Kidney capillary endothelial cell (primary cell): ENCODE data around the gene SLC5A9.
"Not testable (repeated sequence)": the region's sequence is repeated elsewhere in the genome, so short reads cannot be mapped to it uniquely, and the experiment has no call there.

Experiments
- DNase-seq: peaks from one replicate; pipeline ENCODE4 v3.0.0-alpha.2; 2018; ENCODE audit warnings: low spot score

The SLC5A9 gene

GRCh38 chr1:48222501-48223242, at the start of gene SLC5A9:
SLC5A9 (plus strand) TSS chr1:48222716; CDS start chr1:48222737, 21 bp downstream.
- no peak for DNase-seq

DNA sequence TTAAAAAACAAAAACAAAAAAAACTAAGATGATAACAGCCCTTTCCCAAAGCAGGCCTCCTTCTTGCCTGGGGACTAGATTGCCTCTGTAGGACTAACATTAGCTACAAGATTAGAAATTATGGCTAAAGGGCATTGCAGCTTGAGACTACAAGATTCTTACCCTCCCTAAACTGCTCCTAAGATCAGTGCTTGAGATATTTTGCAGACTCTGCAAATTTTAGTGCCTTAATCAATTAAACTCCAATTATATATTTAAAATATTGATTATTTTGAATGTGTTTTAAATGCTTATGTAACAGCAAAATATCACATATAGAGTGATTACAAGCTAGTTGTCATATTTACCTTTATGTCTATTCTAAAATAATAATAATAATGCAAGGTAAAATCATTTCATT, 47.4 kb upstream of the SLC5A9 start:
- no peak for DNase-seq

GRCh38 chr1:48177257-48177656, 45.3 kb upstream of the SLC5A9 start:
- DNase-seq = no peak

GRCh38 chr1:48181669-48182367, 40.7 kb upstream of the SLC5A9 start:
- no peak for DNase-seq

DNA sequence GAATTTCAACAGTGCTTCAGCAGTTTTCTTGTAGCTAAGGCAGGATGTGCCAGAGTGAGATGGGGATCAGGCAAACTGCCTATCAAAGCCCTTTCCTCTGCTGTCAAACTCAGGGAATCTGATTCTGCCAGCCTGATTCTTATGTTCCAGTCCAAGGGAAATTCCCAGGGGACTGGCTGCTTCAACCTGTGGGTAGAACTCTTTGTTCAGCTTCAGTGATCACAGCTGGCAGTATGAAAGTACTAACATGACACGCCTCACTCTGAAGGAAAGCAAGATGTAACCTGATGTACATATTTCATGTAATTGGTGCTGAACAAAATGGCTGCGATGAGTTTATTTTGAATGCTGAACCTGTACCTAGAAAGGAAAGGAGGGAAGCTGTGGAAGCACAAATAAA, 40.1 kb upstream of the SLC5A9 start:
- DNase-seq = no peak

GRCh38 chr1:48186306-48186839, 36.1 kb upstream of the SLC5A9 start:
- no peak for DNase-seq

- DNase-seq = no peak
These were observed 34.5 kb upstream of the SLC5A9 start for GRCh38 chr1:48187969-48188563.

DNA sequence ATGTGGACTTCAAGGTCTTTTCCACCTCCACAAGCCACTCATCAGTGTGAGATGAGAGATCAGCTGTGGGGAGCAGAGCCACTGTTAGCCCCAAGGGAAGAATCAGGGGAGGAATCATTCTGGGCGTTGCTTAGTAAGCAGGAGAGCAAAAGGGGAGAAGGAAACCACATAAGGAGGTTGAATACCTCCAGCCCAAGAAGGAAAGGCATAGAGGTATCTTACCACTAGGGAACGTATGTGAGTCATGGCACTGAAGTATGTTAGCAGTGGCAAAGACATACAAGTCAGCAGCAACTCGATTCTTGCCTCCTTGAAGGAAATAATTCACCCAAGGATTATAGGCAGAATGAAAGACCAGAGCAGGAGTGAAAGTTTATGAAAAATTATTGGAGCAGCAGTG, 31.6 kb upstream of the SLC5A9 start:
- DNase-seq = no peak

DNA sequence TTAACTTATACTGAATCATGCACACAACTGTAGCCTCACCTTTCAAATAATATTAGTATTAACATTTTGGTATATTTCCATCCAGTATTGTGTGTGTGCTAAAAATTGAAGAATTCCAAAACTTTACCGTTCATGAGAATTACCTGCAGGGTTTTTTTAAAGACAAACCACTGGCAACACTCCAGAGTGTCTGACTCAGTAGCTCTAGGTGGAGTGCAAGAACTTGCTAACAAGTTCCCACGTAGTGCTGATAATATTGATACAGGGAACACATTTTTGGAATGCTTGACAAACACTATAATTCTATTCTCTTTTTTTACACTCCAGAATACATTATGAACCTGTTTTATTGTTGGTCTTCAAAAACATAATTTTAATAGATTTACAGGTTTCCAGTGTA, 27.7 kb upstream of the SLC5A9 start:
- DNase-seq = no peak

GRCh38 chr1:48196237-48196636, 26.3 kb upstream of the SLC5A9 start:
- DNase-seq = no peak

DNA sequence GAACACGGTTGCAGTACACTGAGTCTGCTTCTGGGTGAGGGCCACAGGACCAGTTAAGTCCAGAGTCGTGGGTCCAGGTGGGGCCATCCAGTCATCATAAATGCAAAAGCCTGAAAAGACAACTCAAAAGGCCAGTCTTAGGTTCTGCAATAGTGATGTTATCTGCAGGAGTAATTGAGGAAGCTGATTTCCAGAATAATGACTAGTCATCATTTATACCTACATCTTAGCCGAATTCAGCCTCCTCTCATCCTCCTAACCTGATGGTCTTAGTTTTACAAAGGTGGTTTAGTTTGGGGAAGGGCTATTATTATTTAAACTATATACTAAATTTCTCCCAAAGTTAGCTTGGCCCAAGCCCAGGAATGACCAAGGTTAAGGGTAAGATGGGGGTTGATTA, 23.5 kb upstream of the SLC5A9 start:
- DNase-seq = no peak

- DNase-seq = no peak
These were observed 22.2 kb upstream of the SLC5A9 start for GRCh38 chr1:48200166-48200900.

GRCh38 chr1:48202030-48202752, 20.3 kb upstream of the SLC5A9 start:
- peak; percentile 60 for DNase-seq

GRCh38 chr1:48203287-48203900, 19.1 kb upstream of the SLC5A9 start:
- peak; percentile 44 for DNase-seq

- no peak for DNase-seq
These were observed 17.0 kb upstream of the SLC5A9 start for GRCh38 chr1:48205522-48205921.

- DNase-seq = no peak
These were observed 16.1 kb upstream of the SLC5A9 start for GRCh38 chr1:48206371-48206770.

DNA sequence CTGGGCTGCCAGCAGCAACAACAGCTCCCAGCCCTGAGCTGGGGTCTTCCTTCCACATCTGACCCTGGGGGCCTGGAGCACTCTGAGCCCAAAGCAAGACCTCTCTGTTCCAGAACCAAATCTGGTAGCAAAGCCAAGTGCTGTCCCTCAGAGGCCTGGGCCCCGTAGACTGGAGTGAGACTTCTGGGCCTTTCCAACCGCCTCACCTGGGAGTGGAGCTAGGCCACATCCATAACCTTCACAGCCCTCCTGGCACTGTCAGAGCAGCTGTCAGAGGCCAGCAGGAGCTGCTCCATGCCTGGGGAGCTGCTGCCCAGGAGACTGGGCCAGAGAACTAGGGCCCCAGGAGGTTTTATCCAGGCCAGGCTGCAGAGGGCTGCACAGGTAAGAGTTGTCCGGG, 15.4 kb upstream of the SLC5A9 start:
- no peak for DNase-seq

GRCh38 chr1:48207536-48208075, 14.9 kb upstream of the SLC5A9 start:
- no peak for DNase-seq

- no peak for DNase-seq
These were observed 14.3 kb upstream of the SLC5A9 start for GRCh38 chr1:48208251-48208650.

GRCh38 chr1:48208652-48209051, 13.9 kb upstream of the SLC5A9 start:
- no peak for DNase-seq

GRCh38 chr1:48213462-48213861, 9.1 kb upstream of the SLC5A9 start:
- not testable (repeated sequence) for DNase-seq
